ENCODE measurements around the gene DNAJC17.

The DNAJC17 gene

GRCh38 chr15:40731034-40731433, 76.2 kb downstream of the DNAJC17 start:
- DNase-seq = no peak

- DNase-seq = no peak
Observed at GRCh38 chr15:40723919-40724318, 83.4 kb downstream of the DNAJC17 start.

- DNase-seq = no peak
Observed at GRCh38 chr15:40722934-40723333, 84.3 kb downstream of the DNAJC17 start.

GRCh38 chr15:40722354-40722753, 84.9 kb downstream of the DNAJC17 start:
- no peak for DNase-seq

GRCh38 chr15:40721701-40722100, 85.6 kb downstream of the DNAJC17 start:
- no peak for DNase-seq

DNA sequence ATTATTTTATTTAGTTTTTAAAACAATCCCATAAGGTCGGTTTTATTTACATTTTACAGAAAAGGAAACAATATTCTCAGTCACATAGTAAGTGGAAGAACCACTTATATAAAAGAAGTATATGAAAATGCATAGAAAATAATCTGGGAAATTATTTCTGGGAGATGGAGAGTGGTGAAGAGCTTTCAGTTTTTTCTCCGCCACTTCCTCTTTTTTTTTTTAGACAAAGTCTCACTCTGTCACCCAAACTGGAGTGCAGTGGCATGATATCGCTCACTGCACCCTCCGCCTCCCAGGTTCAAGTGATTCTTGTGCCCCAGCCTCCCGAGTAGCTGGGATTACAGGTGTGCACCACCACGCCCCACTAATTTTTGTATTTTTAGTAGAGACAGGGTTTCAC, 91.1 kb downstream of the DNAJC17 start:
- no peak for DNase-seq
